Neural cell (in vitro differentiated cells): ENCODE results near the gene SENP3.

Source experiments
- CTCF ChIP-seq: fragments of 450-650 bp; IDR thresholded peaks from 2 replicates; pipeline ENCODE4 v1.5.1; 2014; ENCODE audit warnings: antibody characterized with exemption, mild to moderate bottlenecking, moderate library complexity; ENCODE audit not compliant: poor library complexity, severe bottlenecking
- EP300 ChIP-seq: fragments of 450-650 bp; conservative IDR thresholded peaks from 2 replicates; pipeline ENCODE4 v1.6.1; 2014; ENCODE audit warnings: antibody characterized with exemption, mild to moderate bottlenecking, moderate library complexity; ENCODE audit not compliant: poor library complexity, severe bottlenecking
- EZH2 ChIP-seq: fragments of 200-600, 300-800 bp; shearing (Covaris generic), sonication (generic); IDR thresholded peaks from 2 replicates; pipeline ENCODE4 v1.6.1; 2014; ENCODE audit warnings: antibody characterized with exemption, low read length, borderline replicate concordance, mild to moderate bottlenecking; ENCODE audit not compliant: insufficient read depth, poor library complexity, severe bottlenecking
- SMC3 ChIP-seq: fragments of 450-650 bp; conservative IDR thresholded peaks from 2 replicates; pipeline ENCODE4 v1.6.1; 2014; ENCODE audit warnings: antibody characterized with exemption, mild to moderate bottlenecking, moderate library complexity; ENCODE audit not compliant: poor library complexity
- TAF1 ChIP-seq: IDR thresholded peaks from 2 replicates; pipeline ENCODE4 v1.6.1; 2012; ENCODE audit warnings: low read depth

DNA sequence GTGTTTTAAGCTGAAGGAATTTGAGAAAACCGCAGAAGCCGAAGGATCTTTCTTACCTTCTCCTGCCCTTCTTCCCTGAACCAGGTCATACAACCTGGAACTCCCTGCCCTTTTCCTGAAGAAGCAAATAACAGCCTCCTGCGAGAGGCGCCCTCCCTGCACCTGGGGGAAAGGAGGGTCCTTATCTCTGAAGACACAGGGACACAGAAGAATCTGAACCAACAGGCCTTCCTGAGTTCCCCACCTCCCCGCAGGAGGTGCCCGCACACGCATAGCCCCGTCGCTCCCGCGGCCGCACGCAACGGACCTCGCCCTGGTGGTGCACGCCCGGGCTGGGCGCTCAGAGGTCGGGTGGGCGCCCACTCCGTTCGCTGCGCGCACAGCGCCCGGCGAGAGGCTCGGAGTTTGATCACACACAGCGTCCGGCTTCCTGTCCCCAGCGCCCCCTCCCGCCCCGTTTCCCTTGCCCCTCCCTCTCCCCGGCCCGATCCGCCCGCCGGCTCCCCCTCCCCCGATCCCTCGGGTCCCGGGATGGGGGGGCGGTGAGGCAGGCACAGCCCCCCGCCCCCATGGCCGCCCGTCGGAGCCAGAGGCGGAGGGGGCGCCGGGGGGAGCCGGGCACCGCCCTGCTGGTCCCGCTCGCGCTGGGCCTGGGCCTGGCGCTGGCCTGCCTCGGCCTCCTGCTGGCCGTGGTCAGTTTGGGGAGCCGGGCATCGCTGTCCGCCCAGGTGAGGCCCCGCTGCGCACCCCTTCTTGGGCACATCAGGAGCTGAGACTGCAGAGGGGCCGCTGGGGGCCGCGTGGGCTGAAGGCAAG is 12.9 kb upstream of the SENP3 start, which contains the start of gene TNFSF12:
- no peak for TF ChIP-seq CTCF
- no peak for TF ChIP-seq EP300
- no peak for TF ChIP-seq TAF1
- TF ChIP-seq SMC3 = no peak
- TF ChIP-seq EZH2 = no peak
